Hepatocyte (in vitro differentiated cells): ENCODE measurements around the gene MAOB.

Source experiments
- CTCF ChIP-seq: fragments of 200-600 bp; sonication (generic); IDR thresholded peaks from 2 replicates; pipeline ENCODE4 v1.5.1; 2016; ENCODE audit warnings: antibody characterized with exemption, mild to moderate bottlenecking; ENCODE audit not compliant: poor library complexity
- EZH2 ChIP-seq: fragments of 200-600 bp; sonication (generic); IDR thresholded peaks from 2 replicates; pipeline ENCODE4 v1.6.1; 2016; ENCODE audit warnings: antibody characterized with exemption, mild to moderate bottlenecking, borderline replicate concordance
- EZH2phosphoT487 ChIP-seq: fragments of 200-600 bp; sonication (generic); IDR thresholded peaks from one replicate; pipeline ENCODE4 v1.6.1; 2018; ENCODE audit warnings: antibody characterized with exemption, mild to moderate bottlenecking, low read depth, moderate library complexity; ENCODE audit not compliant: unreplicated experiment, severe bottlenecking

GRCh38 chrX:43805579-43805978 is 76.7 kb downstream of the MAOB start:
- TF ChIP-seq CTCF (no peak), EZH2phosphoT487 (no peak), EZH2 (no peak)
